Keratinocyte (primary cell): ENCODE measurements around the gene MEGF8. TPM values are rescaled to one million over a fixed set of nuclear protein-coding genes. Genes with fewer than 3 reads are reported as not detected.

Experiments
- DNase-seq: peaks from one replicate; pipeline ENCODE4 v3.0.0-alpha.2; 2011; ENCODE audit warnings: low read depth, missing footprints, low spot score
- FAIRE-seq: peaks from 2 replicates; lab custom pipeline; 2011; peaks lifted over from hg19 to GRCh38; lab: Jason Lieb, UNC
- H2AFZ ChIP-seq: 2 replicates; pipeline ENCODE4 v1.6.0; 2012; ENCODE audit warnings: low read length, control low read depth, inconsistent platforms; ENCODE audit not compliant: control insufficient read depth
- H3K27ac ChIP-seq: 2 replicates; pipeline ENCODE4 v1.5.1; 2011; ENCODE audit warnings: low read length; ENCODE audit not compliant: control insufficient read depth, insufficient read depth
- H3K27me3 ChIP-seq: 3 replicates; pipeline ENCODE4 v1.6.0; 2011; ENCODE audit warnings: low read length; ENCODE audit not compliant: control insufficient read depth, insufficient read depth; ENCODE audit errors: extremely low read depth
- H3K36me3 ChIP-seq, 2 experiments: 2 replicates in 1 of 2; 3 replicates in 1 of 2; pipeline ENCODE4 v1.5.1; 2011; ENCODE audit warnings: low read length in 2 of 2, mild to moderate bottlenecking in 1 of 2; ENCODE audit not compliant: control insufficient read depth in 2 of 2, insufficient read depth in 2 of 2; ENCODE audit errors: extremely low read depth in 1 of 2
- H3K4me1 ChIP-seq: 3 replicates; pipeline ENCODE4 v1.5.1; 2011; ENCODE audit warnings: low read length; ENCODE audit not compliant: control insufficient read depth, insufficient read depth; ENCODE audit errors: extremely low read depth
- H3K4me2 ChIP-seq: 3 replicates; pipeline ENCODE4 v1.6.0; 2011; ENCODE audit warnings: low read depth, low read length; ENCODE audit not compliant: control insufficient read depth, insufficient read depth; ENCODE audit errors: extremely low read depth
- H3K4me3 ChIP-seq, 3 experiments: fragments of 200-600 bp in 1 of 3; sonication (generic) in 1 of 3; 2 replicates in 2 of 3; 3 replicates in 1 of 3; pipeline ENCODE4 v1.5.1; 2011 to 2016; ENCODE audit warnings: low read length in 3 of 3, mild to moderate bottlenecking in 3 of 3, control low read depth in 2 of 3, inconsistent platforms in 1 of 3, low read depth in 1 of 3, mixed read lengths in 1 of 3, mixed run types in 1 of 3, moderate library complexity in 1 of 3; ENCODE audit not compliant: control insufficient read depth in 2 of 3, insufficient read depth in 2 of 3; ENCODE audit errors: extremely low read depth in 1 of 3
- H3K79me2 ChIP-seq: 2 replicates; pipeline ENCODE4 v1.6.0; 2012; ENCODE audit warnings: low read length; ENCODE audit not compliant: control insufficient read depth, insufficient read depth
- H3K9ac ChIP-seq: 3 replicates; pipeline ENCODE4 v1.6.0; 2011; ENCODE audit warnings: low read length; ENCODE audit not compliant: control insufficient read depth, insufficient read depth; ENCODE audit errors: extremely low read depth
- H3K9me1 ChIP-seq: 3 replicates; pipeline ENCODE4 v1.6.0; 2011; ENCODE audit warnings: low read length; ENCODE audit not compliant: control insufficient read depth, insufficient read depth; ENCODE audit errors: extremely low read depth
- H3K9me3 ChIP-seq: 2 replicates; pipeline ENCODE4 v1.5.1; 2012; ENCODE audit warnings: low read depth, low read length; ENCODE audit not compliant: control insufficient read depth
- H4K20me1 ChIP-seq: 3 replicates; pipeline ENCODE4 v1.6.0; 2011; ENCODE audit warnings: low read length; ENCODE audit not compliant: control insufficient read depth, insufficient read depth; ENCODE audit errors: extremely low read depth
- CTCF ChIP-seq, 3 experiments: IDR thresholded peaks in 1 of 3; conservative IDR thresholded peaks in 1 of 3; optimal IDR thresholded peaks in 1 of 3; 2 replicates in 2 of 3; 3 replicates in 1 of 3; pipeline versions ENCODE3 to v1.5.1; 2011; ENCODE audit warnings: low read length in 3 of 3, mild to moderate bottlenecking in 3 of 3, moderate library complexity in 2 of 3, control low read depth in 1 of 3, inconsistent platforms in 1 of 3; ENCODE audit not compliant: insufficient read depth in 2 of 3; ENCODE audit errors: extremely low read depth in 1 of 3
- EZH2 ChIP-seq: IDR thresholded peaks from one replicate; pipeline ENCODE4 v1.6.1; 2012; ENCODE audit warnings: inconsistent platforms, mild to moderate bottlenecking, low read length, moderate library complexity
- dilution Hi-C: fragments of 300-500 bp; cut with MboI; formaldehyde crosslinking; loops from one replicate; pipeline ENCODE4 v1.7.0; 2020; ENCODE audit warnings: low sequenced_read_pairs; ENCODE audit not compliant: extremely low pct_ligation_motif_present
- polyA plus RNA-seq, 5 experiments: library from polyadenylated mRNA; depleted of rRNA in 3 of 5; stranded (reverse) in 3 of 5; stranded (forward) in 1 of 5; unstranded in 1 of 5; fragments of >200 nt; gene quantifications; 1 replicate in 1 of 5; 2 replicates in 3 of 5; 3 replicates in 1 of 5; pipeline versions ENCODE4 v1.2.1 to v1.2.3, GENCODE V29; 2011 to 2012; ENCODE audit warnings: missing spikeins in 2 of 5, low read depth in 1 of 5, low replicate concordance in 1 of 5

MEGF8 gene
- polyA plus RNA-seq, 1 donor (not counting 4 experiments of a cell fraction or from before 2014, with no cell fraction given), result 4.1 TPM

- dilution Hi-C loops, result no loop called here
- Histone ChIP-seq H3K79me2 (no peaks in the 10 kb centered on the region), H3K36me3 (peaks cover 0 to 3% of the 10 kb centered on the region in 2 experiments), H2AFZ (no peak overlapping the region), H3K4me3 (no peak overlapping the region), H3K9ac (no peak overlapping the region), H3K27me3 (no peaks in the 10 kb centered on the region), H3K4me1 (no peaks in the 10 kb centered on the region), H3K4me2 (no peak overlapping the region), H3K9me3 (no peaks in the 10 kb centered on the region), H4K20me1 (no peaks in the 10 kb centered on the region), H3K9me1 (no peaks in the 10 kb centered on the region), H3K27ac (no peak overlapping the region)
- TF ChIP-seq EZH2 (no peak), CTCF (optimal IDR thresholded peaks at IDR 0.05 in 1 of 3, IDR thresholded peaks at IDR 0.05 in 1 of 3, conservative IDR thresholded peaks at IDR 0.05 in 1 of 3; ENCODE audit: extremely low read depth in 1 of 3, insufficient read depth in 2 of 3, low read length in 3 of 3) (no peak)
- no peak for DNase-seq
- no peak for FAIRE-seq
Observed at GRCh38 chr19:42351079-42351735, 25.8 kb downstream of the MEGF8 start.

DNA sequence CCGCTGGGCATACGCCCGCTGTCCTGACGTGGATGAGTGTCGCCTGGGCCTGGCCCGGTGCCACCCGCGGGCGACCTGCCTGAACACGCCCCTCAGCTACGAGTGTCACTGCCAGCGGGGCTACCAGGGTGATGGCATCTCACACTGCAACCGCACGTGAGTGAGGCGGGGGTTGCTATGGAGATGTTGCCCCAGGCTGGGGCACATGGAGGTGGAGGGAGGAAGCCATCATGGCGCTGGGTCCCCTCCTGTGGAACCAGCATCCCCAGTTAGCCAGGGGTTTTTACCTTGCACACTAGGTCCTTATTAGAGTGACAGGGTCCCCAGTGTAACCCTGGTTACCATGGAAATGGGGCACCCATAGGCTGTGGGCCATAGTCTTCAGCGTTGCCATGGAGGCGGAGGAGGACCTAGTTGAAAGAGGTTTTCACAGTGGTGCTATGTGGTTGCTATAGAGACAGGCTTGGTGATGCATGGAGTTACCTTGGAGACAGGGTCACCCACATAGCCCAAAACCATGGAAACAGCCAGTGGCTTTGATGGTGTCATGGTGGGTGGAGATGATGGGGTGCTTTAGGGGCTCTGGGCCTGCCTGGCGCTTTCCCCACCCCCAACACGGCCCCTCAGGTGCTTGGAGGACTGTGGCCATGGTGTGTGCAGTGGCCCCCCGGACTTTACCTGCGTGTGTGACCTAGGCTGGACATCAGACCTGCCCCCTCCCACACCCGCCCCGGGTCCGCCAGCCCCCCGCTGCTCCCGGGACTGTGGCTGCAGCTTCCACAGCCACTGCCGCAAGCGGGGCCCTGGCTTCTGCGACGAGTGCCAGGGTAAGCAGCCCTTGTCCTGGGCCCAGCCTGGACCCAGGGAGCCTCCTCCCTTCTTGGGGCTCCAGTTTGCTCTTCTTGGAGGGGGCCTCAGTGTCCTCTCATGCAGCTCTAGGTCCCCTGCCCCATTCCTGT, 27.1 kb downstream of the MEGF8 start:
- no peaks in the 10 kb centered on the region for H3K4me1 ChIP-seq
- FAIRE-seq, result no peak
- DNase-seq, result no peak
- TF ChIP-seq EZH2 (no peak), CTCF (optimal IDR thresholded peaks at IDR 0.05 in 1 of 3, IDR thresholded peaks at IDR 0.05 in 1 of 3, conservative IDR thresholded peaks at IDR 0.05 in 1 of 3; ENCODE audit: extremely low read depth in 1 of 3, insufficient read depth in 2 of 3, low read length in 3 of 3) (no peak)
- H3K27ac ChIP-seq, result no peak overlapping the region
- dilution Hi-C loops, result no loop called here
- no peaks in the 10 kb centered on the region for H3K27me3 ChIP-seq
- no peak overlapping the region for H3K4me3 ChIP-seq
- H3K36me3 ChIP-seq, result peaks cover 0 to 4% of the 10 kb centered on the region in 2 experiments
- H4K20me1 ChIP-seq, result no peaks in the 10 kb centered on the region
- no peaks in the 10 kb centered on the region for H3K79me2 ChIP-seq
- H3K9me1 ChIP-seq, result no peaks in the 10 kb centered on the region
- no peaks in the 10 kb centered on the region for H3K9me3 ChIP-seq
- no peak overlapping the region for H3K9ac ChIP-seq
- no peak overlapping the region for H2AFZ ChIP-seq
- H3K4me2 ChIP-seq, result no peak overlapping the region
